ENCODE measurements around the gene HELZ. TPM values are rescaled to one million over a fixed set of nuclear protein-coding genes. Genes with fewer than 3 reads are reported as not detected.

HELZ gene
- total RNA-seq, 1 donor from 2014 or later = 44.9 TPM

- no peak for TF ChIP-seq EZH2 (IDR thresholded peaks at IDR 0.05)
- no peak for TF ChIP-seq EZH2phosphoT487 (IDR thresholded peaks at IDR 0.05)
- TF ChIP-seq, protein P1, sequence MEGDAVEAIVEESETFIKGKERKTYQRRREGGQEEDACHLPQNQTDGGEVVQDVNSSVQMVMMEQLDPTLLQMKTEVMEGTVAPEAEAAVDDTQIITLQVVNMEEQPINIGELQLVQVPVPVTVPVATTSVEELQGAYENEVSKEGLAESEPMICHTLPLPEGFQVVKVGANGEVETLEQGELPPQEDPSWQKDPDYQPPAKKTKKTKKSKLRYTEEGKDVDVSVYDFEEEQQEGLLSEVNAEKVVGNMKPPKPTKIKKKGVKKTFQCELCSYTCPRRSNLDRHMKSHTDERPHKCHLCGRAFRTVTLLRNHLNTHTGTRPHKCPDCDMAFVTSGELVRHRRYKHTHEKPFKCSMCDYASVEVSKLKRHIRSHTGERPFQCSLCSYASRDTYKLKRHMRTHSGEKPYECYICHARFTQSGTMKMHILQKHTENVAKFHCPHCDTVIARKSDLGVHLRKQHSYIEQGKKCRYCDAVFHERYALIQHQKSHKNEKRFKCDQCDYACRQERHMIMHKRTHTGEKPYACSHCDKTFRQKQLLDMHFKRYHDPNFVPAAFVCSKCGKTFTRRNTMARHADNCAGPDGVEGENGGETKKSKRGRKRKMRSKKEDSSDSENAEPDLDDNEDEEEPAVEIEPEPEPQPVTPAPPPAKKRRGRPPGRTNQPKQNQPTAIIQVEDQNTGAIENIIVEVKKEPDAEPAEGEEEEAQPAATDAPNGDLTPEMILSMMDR (IDR thresholded peaks at IDR 0.05) = no peak
- Mint-ChIP-seq H3K27ac (no peak overlapping the region), H3K27me3 (ENCODE audit: insufficient read depth, low read depth) (peaks cover 6% of the 10 kb centered on the region), H3K36me3 (no peaks in the 10 kb centered on the region), H3K9me3 (peaks cover 26% of the 10 kb centered on the region), H3K4me3 (no peak overlapping the region), H3K4me1 (no peaks in the 10 kb centered on the region)
- Histone ChIP-seq H3F3A (ENCODE audit: low read depth) (no peaks in the 10 kb centered on the region), H3K4me2 (no peak overlapping the region), H2AFZ (replicated peaks) (no peak overlapping the region), H3K4me3 (no peak overlapping the region), H3K4me1 (no peaks in the 10 kb centered on the region), H4K20me1 (ENCODE audit: low read depth) (no peaks in the 10 kb centered on the region), H3K36me3 (no peaks in the 10 kb centered on the region), H3K9me3 (ENCODE audit: low read depth) (peaks cover 5% of the 10 kb centered on the region), H3K27me3 (no peaks in the 10 kb centered on the region), H3K79me2 (ENCODE audit: low read depth) (no peaks in the 10 kb centered on the region), H3K9ac (no peak overlapping the region), H3K27ac (no peak overlapping the region)
- no peak for DNase-seq (ENCODE audit: low spot score)
Measured at GRCh38 chr17:67049025-67049739, 195.8 kb downstream of the HELZ start.

DNA sequence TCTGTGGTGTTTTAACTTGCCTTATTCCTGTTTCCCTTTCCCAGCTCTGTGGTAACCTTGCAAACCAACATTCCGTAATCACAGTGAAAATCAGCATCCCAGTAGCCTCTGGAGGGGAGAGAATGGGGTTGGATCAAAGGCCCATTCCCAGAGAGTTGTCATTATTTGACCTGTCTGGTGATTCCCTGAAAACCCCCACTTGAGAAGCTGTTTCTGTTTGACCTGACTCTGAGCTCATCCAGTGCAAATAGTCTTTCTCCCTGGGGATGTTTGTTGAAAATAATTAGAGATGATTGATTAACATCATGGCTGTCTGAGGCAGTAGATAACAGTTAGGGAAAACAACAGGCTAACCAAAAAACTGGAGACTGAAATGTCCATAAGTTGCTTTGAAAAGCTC, 197.6 kb downstream of the HELZ start:
- Histone ChIP-seq H3K36me3 (no peaks in the 10 kb centered on the region), H3K27me3 (no peaks in the 10 kb centered on the region), H3K4me3 (no peak overlapping the region), H3K9ac (no peak overlapping the region), H3K4me2 (no peak overlapping the region), H2AFZ (replicated peaks) (no peak overlapping the region), H4K20me1 (ENCODE audit: low read depth) (no peaks in the 10 kb centered on the region), H3K27ac (no peak overlapping the region), H3K4me1 (no peaks in the 10 kb centered on the region), H3F3A (ENCODE audit: low read depth) (no peaks in the 10 kb centered on the region), H3K9me3 (ENCODE audit: low read depth) (peaks cover 5% of the 10 kb centered on the region), H3K79me2 (ENCODE audit: low read depth) (no peaks in the 10 kb centered on the region)
- Mint-ChIP-seq H3K27ac (no peak overlapping the region), H3K4me3 (no peak overlapping the region), H3K4me1 (peaks cover 3% of the 10 kb centered on the region), H3K27me3 (ENCODE audit: insufficient read depth, low read depth) (peaks cover 6% of the 10 kb centered on the region), H3K9me3 (peaks cover 26% of the 10 kb centered on the region), H3K36me3 (no peaks in the 10 kb centered on the region)
- no peak for TF ChIP-seq EZH2phosphoT487 (IDR thresholded peaks at IDR 0.05)
- TF ChIP-seq EZH2 (IDR thresholded peaks at IDR 0.05) = no peak
- TF ChIP-seq, protein P1 (IDR thresholded peaks at IDR 0.05) = no peak
- DNase-seq (ENCODE audit: low spot score) = no peak

- H3K9ac ChIP-seq = no peak overlapping the region
- H3K4me1 Mint-ChIP-seq = peaks cover 3% of the 10 kb centered on the region
Measured at GRCh38 chr17:67046398-67046797, 198.6 kb downstream of the HELZ start.

More at GRCh38 chr17:67046398-67046797, 198.6 kb downstream of the HELZ start:
- H3K4me1 ChIP-seq = no peaks in the 10 kb centered on the region
- Mint-ChIP-seq H3K9me3 (peaks cover 26% of the 10 kb centered on the region), H3K4me3 (no peak overlapping the region), H3K36me3 (no peaks in the 10 kb centered on the region), H3K27ac (no peak overlapping the region), H3K27me3 (ENCODE audit: insufficient read depth, low read depth) (peaks cover 6% of the 10 kb centered on the region)
- no peak for TF ChIP-seq EZH2phosphoT487 (IDR thresholded peaks at IDR 0.05)
- TF ChIP-seq EZH2 (IDR thresholded peaks at IDR 0.05) = no peak
- TF ChIP-seq, protein P1 (IDR thresholded peaks at IDR 0.05) = no peak
- no peak for DNase-seq (ENCODE audit: low spot score)
- H3K27me3 ChIP-seq = no peaks in the 10 kb centered on the region
- no peaks in the 10 kb centered on the region for H4K20me1 ChIP-seq (ENCODE audit: low read depth)
- H3K9me3 ChIP-seq (ENCODE audit: low read depth) = peaks cover 5% of the 10 kb centered on the region
- no peak overlapping the region for H3K4me2 ChIP-seq
- no peaks in the 10 kb centered on the region for H3F3A ChIP-seq (ENCODE audit: low read depth)
- H2AFZ ChIP-seq (replicated peaks) = no peak overlapping the region
- no peak overlapping the region for H3K27ac ChIP-seq
- no peaks in the 10 kb centered on the region for H3K79me2 ChIP-seq (ENCODE audit: low read depth)
- H3K4me3 ChIP-seq = no peak overlapping the region
- H3K36me3 ChIP-seq = no peaks in the 10 kb centered on the region
